GM19372 (cell line): ENCODE results near the gene NYAP1.
"Not testable (repeated sequence)": the region's sequence is repeated elsewhere in the genome, so short reads cannot be mapped to it uniquely, and the experiment has no call there.

Experiments
- ATAC-seq: cut with Tn5 transposase; IDR thresholded peaks from one replicate; pipeline ENCODE4 v1.9.1; 2021; ENCODE audit warnings: mild to moderate bottlenecking, low read depth, moderate library complexity; ENCODE audit not compliant: unreplicated experiment

NYAP1 gene

GRCh38 chr7:100539436-100540006 lies 55.8 kb downstream of the NYAP1 start:
- no peak for ATAC-seq

DNA sequence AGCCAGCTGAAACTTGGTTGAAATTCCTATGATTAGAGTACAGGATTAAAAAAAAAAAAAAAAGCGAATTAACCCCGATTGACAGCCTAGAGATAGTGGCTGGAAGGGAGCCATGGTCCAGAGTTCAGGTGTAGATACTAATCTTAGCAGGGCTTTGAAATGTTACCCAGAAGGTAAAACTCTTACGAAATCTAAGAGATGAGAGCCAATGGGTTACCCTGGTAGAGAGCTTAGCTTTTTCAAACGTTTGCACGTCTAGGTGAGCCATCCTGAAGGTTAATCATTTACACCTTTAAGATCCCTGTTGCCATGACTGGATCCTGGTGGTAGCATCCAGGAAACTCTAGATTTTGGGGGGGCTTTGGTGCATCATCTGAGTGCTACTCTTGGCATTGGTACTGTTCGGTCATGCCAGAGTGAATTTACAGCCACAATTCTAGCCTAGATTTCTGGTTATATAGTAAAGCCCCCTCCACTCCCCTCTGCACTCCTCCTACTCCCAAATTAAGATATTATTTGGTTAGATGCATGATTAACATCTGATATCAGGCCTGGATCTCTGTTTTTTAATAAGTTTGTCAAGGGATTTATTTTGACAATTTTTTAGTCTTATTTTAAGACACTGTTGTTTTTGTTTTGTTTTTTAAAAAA lies 56.5 kb downstream of the NYAP1 start:
- ATAC-seq: no peak

DNA sequence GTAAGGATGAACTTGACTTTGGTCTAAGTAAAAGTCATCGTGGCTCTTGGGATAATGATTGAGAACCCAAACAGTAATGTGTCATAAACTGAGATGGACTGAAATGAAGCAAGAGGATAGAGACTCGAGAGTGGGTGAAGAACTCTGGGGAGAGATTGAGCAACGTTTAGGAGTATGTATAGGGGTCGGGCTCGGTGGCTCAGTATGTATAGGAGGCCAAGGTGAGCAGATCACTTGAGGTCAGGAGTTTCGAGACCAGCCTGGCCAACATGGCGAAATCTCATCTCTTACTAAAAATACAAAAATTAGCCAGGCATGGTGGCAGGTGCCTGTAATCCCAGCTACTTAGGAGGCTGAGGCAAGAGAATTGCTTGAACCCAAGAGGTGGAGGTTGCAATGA lies 57.6 kb downstream of the NYAP1 start:
- not testable (repeated sequence) for ATAC-seq

DNA sequence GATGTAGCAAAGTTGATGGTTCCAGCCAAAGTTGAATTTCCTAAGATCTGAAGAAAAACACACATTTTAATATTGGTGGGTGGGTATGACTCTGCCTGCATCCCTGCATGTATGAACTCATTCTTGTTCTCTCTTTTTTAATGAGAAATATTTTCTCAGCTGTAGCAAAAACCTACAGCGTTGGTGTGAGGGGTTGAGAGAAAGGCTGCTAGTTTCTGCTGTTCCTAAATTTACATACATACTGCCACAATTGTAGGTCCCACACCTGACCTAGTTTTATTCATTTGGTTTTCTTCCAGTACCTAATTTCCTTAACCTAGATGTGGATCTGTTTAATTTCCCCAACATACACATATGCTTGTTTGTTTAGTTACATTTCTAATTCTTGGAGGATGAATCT lies 59.9 kb downstream of the NYAP1 start:
- ATAC-seq: no peak

- no peak for ATAC-seq
Observed at GRCh38 chr7:100544386-100544785, 60.7 kb downstream of the NYAP1 start.
